Astrocyte (in vitro differentiated cells and primary cell): ENCODE results near the gene ANKLE2.

Experiments used
- CTCF ChIP-seq: IDR thresholded peaks from 2 replicates; pipeline ENCODE4 v1.5.1; 2011; ENCODE audit warnings: low read depth, mild to moderate bottlenecking, inconsistent platforms, low read length, moderate library complexity; ENCODE audit not compliant: insufficient read depth
- EZH2 ChIP-seq: IDR thresholded peaks from 2 replicates; pipeline ENCODE4 v1.6.1; 2012; ENCODE audit warnings: mild to moderate bottlenecking, low read length, inconsistent platforms; ENCODE audit not compliant: insufficient read depth

- no peak for TF ChIP-seq CTCF
- TF ChIP-seq EZH2 = no peak
Observed at GRCh38 chr12:132797820-132798570, 36.4 kb upstream of the ANKLE2 start.
